Measurements from ENCODE around the gene FOCAD. TPM values are rescaled to one million over a fixed set of nuclear protein-coding genes. Genes with fewer than 3 reads are reported as not detected.

Gene FOCAD
- total and polyA plus RNA-seq, 2 donors (not counting 1 experiment from before 2014, with no cell fraction given), result 4.0 to 10.1 TPM

DNA sequence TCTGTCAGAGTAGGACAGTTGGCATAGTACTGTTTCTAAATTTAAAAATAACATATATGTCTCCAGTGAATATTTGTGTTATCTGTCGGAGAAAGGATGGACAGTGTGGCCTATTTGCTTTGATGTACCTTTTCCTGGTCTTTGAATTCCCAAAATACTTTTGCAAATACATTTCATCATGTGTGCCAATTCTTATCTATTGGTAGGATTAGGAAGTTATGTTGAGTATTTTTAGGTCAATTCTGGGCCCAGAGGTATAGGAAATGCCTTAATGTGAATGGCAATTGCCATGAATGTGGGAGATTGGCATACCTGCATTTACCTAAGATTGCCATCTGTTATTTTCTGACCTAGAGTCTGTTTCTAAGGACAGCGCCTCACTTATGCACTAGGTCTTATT lies 5.8 kb downstream of the FOCAD start:
- no peak overlapping the region for H3K4me3 Mint-ChIP-seq
- DNase-seq, result no peak
- POLR2A ChIA-PET, result no interaction called here
- no peak overlapping the region for H3K27ac ChIP-seq (ENCODE audit: low read length in 2 of 2)
- no peaks in the 10 kb centered on the region for H3K36me3 ChIP-seq (replicated peaks in 1 of 2; ENCODE audit: control extremely low read depth in 1 of 2, control insufficient read depth in 1 of 2, extremely low read depth in 1 of 2, insufficient read depth in 2 of 2, low read length in 1 of 2)
- H3K4me3 ChIP-seq (ENCODE audit: control extremely low read depth in 1 of 5, extremely low read depth in 1 of 5, insufficient read depth in 1 of 5, low read depth in 2 of 5, low read length in 4 of 5), result no peak overlapping the region
- H3K4me1 Mint-ChIP-seq, result peaks cover 6% of the 10 kb centered on the region
- no peak overlapping the region for H3K4me2 ChIP-seq (replicated peaks; ENCODE audit: low read depth, low read length, poor library complexity, severe bottlenecking)
- no peak overlapping the region for H2AFZ ChIP-seq (ENCODE audit: insufficient read depth, low read depth, low read length, poor library complexity, severe bottlenecking)
- TF ChIP-seq, protein P1, sequence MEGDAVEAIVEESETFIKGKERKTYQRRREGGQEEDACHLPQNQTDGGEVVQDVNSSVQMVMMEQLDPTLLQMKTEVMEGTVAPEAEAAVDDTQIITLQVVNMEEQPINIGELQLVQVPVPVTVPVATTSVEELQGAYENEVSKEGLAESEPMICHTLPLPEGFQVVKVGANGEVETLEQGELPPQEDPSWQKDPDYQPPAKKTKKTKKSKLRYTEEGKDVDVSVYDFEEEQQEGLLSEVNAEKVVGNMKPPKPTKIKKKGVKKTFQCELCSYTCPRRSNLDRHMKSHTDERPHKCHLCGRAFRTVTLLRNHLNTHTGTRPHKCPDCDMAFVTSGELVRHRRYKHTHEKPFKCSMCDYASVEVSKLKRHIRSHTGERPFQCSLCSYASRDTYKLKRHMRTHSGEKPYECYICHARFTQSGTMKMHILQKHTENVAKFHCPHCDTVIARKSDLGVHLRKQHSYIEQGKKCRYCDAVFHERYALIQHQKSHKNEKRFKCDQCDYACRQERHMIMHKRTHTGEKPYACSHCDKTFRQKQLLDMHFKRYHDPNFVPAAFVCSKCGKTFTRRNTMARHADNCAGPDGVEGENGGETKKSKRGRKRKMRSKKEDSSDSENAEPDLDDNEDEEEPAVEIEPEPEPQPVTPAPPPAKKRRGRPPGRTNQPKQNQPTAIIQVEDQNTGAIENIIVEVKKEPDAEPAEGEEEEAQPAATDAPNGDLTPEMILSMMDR (IDR thresholded peaks at IDR 0.05), result no peak
- no peak for TF ChIP-seq EZH2 (IDR thresholded peaks at IDR 0.05; ENCODE audit: borderline replicate concordance, insufficient read depth, low read depth, low read length, poor library complexity, severe bottlenecking)
- ATAC-seq (ENCODE audit: low read depth), result no peak
- no peak overlapping the region for H3K9ac ChIP-seq (ENCODE audit: low read length)
- H4K20me1 ChIP-seq (ENCODE audit: control insufficient read depth, insufficient read depth, low read length, poor library complexity, severe bottlenecking), result no peaks in the 10 kb centered on the region
- no peaks in the 10 kb centered on the region for H3K9me3 Mint-ChIP-seq (ENCODE audit: insufficient read depth)
- intact Hi-C loops (cut with micrococcal nuclease), result loop anchor here (10.0 kb wide), 3 partner anchors 55 to 1305 kb away; partner anchors contain the start of genes CDKN2A, CDKN2B-AS1 and HACD4
- no peaks in the 10 kb centered on the region for H3K27me3 ChIP-seq (replicated peaks in 1 of 4; ENCODE audit: control extremely low read depth in 1 of 4, control insufficient read depth in 3 of 4, insufficient read depth in 4 of 4, low read length in 3 of 4)
- peaks cover 6 to 7% of the 10 kb centered on the region in 2 donors for H3K4me1 ChIP-seq (ENCODE audit: control insufficient read depth in 2 of 2, insufficient read depth in 2 of 2, low read length in 2 of 2)
- H3K27ac Mint-ChIP-seq, result no peak overlapping the region
- no peaks in the 10 kb centered on the region for H3K9me3 ChIP-seq (ENCODE audit: control extremely low read depth in 1 of 3, control insufficient read depth in 2 of 3, insufficient read depth in 1 of 3, low read length in 2 of 3)
- peaks cover 10% of the 10 kb centered on the region for H3K79me2 ChIP-seq (ENCODE audit: control insufficient read depth, insufficient read depth, low read length)
- H3K27me3 Mint-ChIP-seq, result no peaks in the 10 kb centered on the region
- no CpG with 5 or more reads among the region's 2 CpGs for WGBS (ENCODE audit: insufficient coverage)
- CTCF ChIA-PET, result no interaction called here

DNA sequence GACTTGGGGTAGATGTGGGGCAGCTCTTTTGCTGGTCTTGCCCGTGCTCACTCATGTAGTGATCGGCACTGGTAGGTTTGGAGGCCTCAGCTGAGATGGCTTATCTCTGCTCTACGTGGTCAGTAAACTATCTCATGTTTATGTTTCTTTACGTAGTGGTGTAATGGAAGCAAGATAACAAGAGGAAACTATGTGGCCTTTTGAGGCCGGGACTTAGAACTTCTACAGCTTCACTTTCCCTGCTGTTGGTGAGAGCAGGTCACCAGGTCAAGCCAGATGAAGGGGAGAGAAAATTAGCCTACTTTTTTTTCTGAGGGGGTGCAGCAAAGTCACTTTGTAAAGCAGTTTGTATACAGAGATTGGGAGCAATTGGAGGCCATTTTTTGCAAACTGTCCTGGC lies 8.5 kb downstream of the FOCAD start:
- H3K36me3 ChIP-seq (replicated peaks in 1 of 2; ENCODE audit: control extremely low read depth in 1 of 2, control insufficient read depth in 1 of 2, extremely low read depth in 1 of 2, insufficient read depth in 2 of 2, low read length in 1 of 2), result no peaks in the 10 kb centered on the region
- Mint-ChIP-seq H3K9me3 (ENCODE audit: insufficient read depth) (no peaks in the 10 kb centered on the region), H3K4me1 (no peaks in the 10 kb centered on the region), H3K27me3 (no peaks in the 10 kb centered on the region), H3K4me3 (no peak overlapping the region), H3K27ac (no peak overlapping the region)
- 100% methylated on average over 3 of the region's 5 CpGs for WGBS (ENCODE audit: insufficient coverage)
- H3K27me3 ChIP-seq (replicated peaks in 1 of 4; ENCODE audit: control extremely low read depth in 1 of 4, control insufficient read depth in 3 of 4, insufficient read depth in 4 of 4, low read length in 3 of 4), result no peaks in the 10 kb centered on the region
- TF ChIP-seq, protein P1 (IDR thresholded peaks at IDR 0.05), result no peak
- no peak for TF ChIP-seq EZH2 (IDR thresholded peaks at IDR 0.05; ENCODE audit: borderline replicate concordance, insufficient read depth, low read depth, low read length, poor library complexity, severe bottlenecking)
- CTCF ChIA-PET, result no interaction called here
- no peaks in the 10 kb centered on the region for H4K20me1 ChIP-seq (ENCODE audit: control insufficient read depth, insufficient read depth, low read length, poor library complexity, severe bottlenecking)
- intact Hi-C loops (cut with micrococcal nuclease), result no loop called here
- no peak overlapping the region for H2AFZ ChIP-seq (ENCODE audit: insufficient read depth, low read depth, low read length, poor library complexity, severe bottlenecking)
- DNase-seq (no peak), ATAC-seq (ENCODE audit: low read depth) (no peak)
- peaks cover 13% of the 10 kb centered on the region for H3K79me2 ChIP-seq (ENCODE audit: control insufficient read depth, insufficient read depth, low read length)
- H3K4me1 ChIP-seq (ENCODE audit: control insufficient read depth in 2 of 2, insufficient read depth in 2 of 2, low read length in 2 of 2), result no peaks in the 10 kb centered on the region
- H3K27ac ChIP-seq (ENCODE audit: low read length in 2 of 2), result no peak overlapping the region
- no peak overlapping the region for H3K9ac ChIP-seq (ENCODE audit: low read length)
- H3K4me3 ChIP-seq (ENCODE audit: control extremely low read depth in 1 of 5, extremely low read depth in 1 of 5, insufficient read depth in 1 of 5, low read depth in 2 of 5, low read length in 4 of 5), result no peak overlapping the region
- POLR2A ChIA-PET, result no interaction called here
- H3K4me2 ChIP-seq (replicated peaks; ENCODE audit: low read depth, low read length, poor library complexity, severe bottlenecking), result no peak overlapping the region
- no peaks in the 10 kb centered on the region for H3K9me3 ChIP-seq (ENCODE audit: control extremely low read depth in 1 of 3, control insufficient read depth in 2 of 3, insufficient read depth in 1 of 3, low read length in 2 of 3)
